ENCODE data around the gene THRA.

The THRA gene

DNA sequence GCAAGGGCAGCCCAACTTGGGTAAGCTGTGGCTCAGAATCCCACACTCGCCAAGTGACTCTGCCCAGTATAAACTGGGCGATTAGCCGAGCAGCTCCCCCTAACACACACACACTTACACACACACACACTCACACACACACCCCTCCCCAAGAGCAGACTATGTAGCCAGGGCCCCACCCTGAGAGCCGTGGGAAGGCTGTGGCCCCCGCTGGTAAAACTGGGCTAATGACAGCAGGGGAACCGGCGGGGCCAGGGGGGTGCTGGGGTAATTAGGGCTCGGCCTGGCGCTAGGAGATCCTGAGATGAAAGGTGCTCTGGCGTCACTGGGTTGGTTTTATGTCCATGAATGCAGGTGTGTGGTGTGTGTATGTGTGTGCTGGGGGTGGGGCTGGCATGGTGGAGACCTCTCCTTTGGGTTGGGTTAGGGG is 1.1 kb upstream of the THRA start:
- no peak overlapping the region for H3K4me3 ChIP-seq (ENCODE audit: low read length)
- no peak for DNase-seq (ENCODE audit: low read depth, low spot score)

GRCh38 chr17:40063187-40063771 is 514 bp downstream of the THRA start:
- H3K4me3 ChIP-seq (ENCODE audit: low read length): peak overlapping the region; percentile 72
- no peak for DNase-seq (ENCODE audit: low read depth, low spot score)

- no peak for DNase-seq (ENCODE audit: low read depth, low spot score)
- peak overlapping the region; percentile 72; the same call in 1 of the 2 replicates for H3K4me3 ChIP-seq (ENCODE audit: low read length)
Observed at GRCh38 chr17:40063901-40064531, 1.3 kb downstream of the THRA start.

- no peak for DNase-seq (ENCODE audit: low read depth, low spot score)
- H3K4me3 ChIP-seq (ENCODE audit: low read length): no peak overlapping the region
Observed at GRCh38 chr17:40064971-40065768, 2.4 kb downstream of the THRA start.

DNA sequence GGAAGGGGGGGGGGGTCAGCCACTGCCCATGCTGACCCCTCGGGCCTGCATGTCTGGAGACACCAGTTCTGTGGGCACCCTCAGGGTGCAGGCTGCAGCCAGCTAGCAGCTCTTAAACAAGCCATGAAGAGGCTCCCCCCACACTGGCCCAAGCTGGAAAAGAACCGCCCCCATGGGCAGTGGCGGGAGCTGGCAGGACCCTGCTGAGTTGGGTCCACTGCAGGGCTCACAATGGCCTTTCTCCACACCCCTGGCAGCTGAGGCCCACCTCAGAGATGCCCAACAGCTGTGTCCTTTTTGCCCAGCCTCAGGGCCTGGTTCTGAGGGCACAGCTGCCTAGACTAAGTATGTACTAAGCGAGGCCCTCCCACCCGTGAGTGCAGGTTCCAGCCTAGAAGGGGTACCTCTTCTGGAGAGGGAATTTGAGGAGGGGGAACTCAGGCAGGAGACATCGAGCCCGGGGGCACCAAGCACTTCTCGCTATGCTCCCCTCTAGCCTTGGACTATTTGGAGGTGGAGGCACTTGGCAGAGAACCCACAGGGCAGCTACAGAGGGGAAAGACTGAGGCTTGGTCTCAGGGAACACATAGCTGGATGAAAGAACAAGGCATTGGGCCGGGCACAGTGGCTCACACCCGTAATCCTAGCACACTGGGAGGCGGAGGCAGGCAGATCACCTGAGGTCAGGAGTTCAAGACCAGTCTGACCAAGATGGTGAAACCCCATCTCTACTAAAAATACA is 3.2 kb downstream of the THRA start:
- H3K4me3 ChIP-seq (ENCODE audit: low read length): no peak overlapping the region
- DNase-seq (ENCODE audit: low read depth, low spot score): no peak

- no peak overlapping the region for H3K4me3 ChIP-seq (ENCODE audit: low read length)
- DNase-seq (ENCODE audit: low read depth, low spot score): no peak
Observed at GRCh38 chr17:40067710-40068109, 4.9 kb downstream of the THRA start.

- H3K4me3 ChIP-seq (ENCODE audit: low read length): peak overlapping the region; percentile 41
Observed at GRCh38 chr17:40068129-40068581, 5.4 kb downstream of the THRA start.

GRCh38 chr17:40068584-40068916 is 5.8 kb downstream of the THRA start:
- peak overlapping the region; percentile 41 for H3K4me3 ChIP-seq (ENCODE audit: low read length)
- DNase-seq (ENCODE audit: low read depth, low spot score): no peak

More at GRCh38 chr17:40068129-40068581, 5.4 kb downstream of the THRA start:
- DNase-seq (ENCODE audit: low read depth, low spot score): no peak

DNA sequence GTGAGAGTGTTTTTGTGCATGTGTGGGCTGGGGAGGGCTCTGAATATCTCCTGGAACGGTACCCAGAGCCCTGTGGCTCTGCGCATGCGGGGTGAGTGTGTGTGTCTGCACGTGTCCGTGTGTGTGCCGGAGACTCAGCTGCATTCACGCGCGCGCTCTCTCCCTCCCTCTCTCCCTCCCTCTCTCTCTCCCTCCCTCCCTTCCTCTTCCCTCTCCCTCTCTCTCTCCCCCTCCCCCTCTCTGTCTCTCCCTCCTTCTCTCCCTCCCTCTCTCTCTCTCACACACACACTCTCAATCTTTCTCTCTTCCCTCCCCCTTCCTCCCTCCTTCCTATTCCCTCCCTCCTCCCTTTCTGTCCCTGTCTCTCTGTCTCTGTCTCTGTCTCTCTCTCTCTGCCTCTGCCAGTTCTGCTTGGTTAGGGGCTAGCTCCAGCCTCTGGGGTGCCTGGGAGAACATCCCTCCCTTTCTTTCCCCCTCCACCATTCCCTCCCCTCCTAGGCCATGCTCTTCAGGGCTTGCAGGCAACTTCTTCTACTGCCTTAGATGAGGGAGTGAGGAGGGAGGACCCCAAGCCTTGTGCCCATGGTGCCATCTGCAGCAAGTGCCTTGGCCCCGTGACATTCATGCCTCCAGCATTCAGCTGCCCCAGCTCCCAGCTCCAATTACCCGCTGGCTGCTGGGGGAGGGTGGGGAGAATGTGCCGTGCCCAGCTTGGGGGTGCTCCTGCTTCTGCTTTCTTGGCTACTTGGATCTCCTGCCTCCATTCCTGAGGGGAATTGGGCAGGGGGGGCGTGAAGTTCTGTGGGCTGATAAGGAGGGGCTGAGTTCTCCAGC is 6.4 kb downstream of the THRA start:
- H3K4me3 ChIP-seq (ENCODE audit: low read length): peak overlapping the region; percentile 41
- peak; percentile 64 for DNase-seq (ENCODE audit: low read depth, low spot score)

DNA sequence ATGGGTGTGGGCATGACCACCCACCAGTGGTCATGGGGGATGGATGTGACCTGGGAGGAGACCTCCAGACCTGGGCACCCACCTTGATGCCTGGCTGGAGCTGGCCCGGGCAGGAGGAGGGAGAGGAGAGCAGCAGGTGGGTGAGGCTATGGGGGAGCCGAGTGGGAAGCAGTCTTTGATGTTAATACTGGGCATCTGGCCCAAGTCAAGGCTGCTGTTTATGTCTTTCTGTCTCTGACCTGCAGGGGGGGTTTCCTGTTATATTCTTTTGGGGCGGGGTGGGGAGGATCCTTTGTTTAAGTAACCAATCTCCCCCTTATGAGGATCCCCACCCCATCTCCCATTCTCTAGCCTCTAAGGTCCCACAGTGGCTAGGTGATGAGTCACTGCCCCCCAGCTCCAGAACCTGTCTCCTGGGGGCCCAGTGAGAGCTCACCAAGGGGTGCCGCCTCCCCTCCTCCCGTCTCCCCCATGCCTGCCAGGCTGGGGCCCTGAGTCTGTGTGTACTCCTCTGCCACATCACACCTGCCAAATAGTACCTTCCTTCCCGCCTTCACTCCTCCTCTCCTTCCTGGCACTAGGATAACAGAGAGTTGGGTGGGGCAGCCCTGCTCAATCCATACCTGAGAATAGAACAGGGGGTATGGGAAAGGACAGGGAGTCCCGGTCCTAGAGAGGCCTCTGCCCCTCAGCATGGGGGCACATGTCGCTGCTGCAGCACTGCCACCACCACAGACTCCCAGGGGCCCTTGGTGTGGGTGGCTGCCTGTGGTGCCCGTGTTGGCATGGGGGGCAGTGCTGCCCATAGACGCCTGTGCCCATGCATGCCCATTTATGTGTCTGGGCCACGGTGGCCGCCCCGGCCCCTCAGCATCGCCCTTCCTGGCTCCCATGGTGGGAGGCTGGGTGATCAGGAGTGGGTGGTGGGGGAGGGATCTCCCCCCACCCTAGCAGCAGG is 7.3 kb downstream of the THRA start:
- H3K4me3 ChIP-seq (ENCODE audit: low read length): no peak overlapping the region
- DNase-seq (ENCODE audit: low read depth, low spot score): peak; percentile 37

GRCh38 chr17:40070709-40071312 is 8.0 kb downstream of the THRA start:
- no peak for DNase-seq (ENCODE audit: low read depth, low spot score)
- H3K4me3 ChIP-seq (ENCODE audit: low read length): no peak overlapping the region

DNA sequence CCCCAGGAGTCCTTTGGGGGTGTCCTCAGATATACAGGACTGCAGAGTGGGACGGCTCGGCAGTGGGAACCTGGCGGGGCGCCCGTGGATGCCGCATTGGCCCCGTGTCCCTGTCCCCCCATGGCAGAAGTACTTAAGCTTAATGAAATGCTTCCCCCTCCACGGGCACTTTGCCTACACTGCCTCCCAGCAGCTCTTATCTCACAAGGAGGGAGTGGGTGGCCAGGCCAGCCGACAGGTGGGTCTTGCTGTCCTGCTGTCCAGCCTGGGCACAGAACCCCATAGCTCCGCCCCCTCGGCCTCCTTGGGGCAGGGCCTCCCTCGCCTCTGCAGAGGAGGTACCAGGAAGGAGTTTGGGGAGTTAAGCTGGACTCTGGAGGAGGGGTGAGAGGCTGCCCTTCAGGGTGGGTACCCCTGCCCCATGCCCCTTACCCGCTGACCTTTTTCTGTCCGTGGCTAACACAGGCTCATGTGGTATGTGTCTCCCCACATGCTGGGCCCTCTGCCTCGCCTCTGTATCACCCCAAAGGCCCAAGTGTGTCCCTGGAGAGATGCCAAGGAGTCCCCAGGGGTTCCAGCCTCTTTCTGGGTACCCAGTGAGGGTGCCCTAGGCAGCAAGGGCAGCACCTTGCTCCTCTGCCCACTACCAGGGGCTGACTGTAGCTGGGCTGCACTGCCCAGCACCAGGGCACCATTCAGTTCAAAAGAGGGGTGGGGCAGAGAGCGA is 8.7 kb downstream of the THRA start:
- DNase-seq (ENCODE audit: low read depth, low spot score): no peak
- no peak overlapping the region for H3K4me3 ChIP-seq (ENCODE audit: low read length)

GRCh38 chr17:40072040-40072734 is 9.4 kb downstream of the THRA start:
- no peak for DNase-seq (ENCODE audit: low read depth, low spot score)
- H3K4me3 ChIP-seq (ENCODE audit: low read length): no peak overlapping the region

DNA sequence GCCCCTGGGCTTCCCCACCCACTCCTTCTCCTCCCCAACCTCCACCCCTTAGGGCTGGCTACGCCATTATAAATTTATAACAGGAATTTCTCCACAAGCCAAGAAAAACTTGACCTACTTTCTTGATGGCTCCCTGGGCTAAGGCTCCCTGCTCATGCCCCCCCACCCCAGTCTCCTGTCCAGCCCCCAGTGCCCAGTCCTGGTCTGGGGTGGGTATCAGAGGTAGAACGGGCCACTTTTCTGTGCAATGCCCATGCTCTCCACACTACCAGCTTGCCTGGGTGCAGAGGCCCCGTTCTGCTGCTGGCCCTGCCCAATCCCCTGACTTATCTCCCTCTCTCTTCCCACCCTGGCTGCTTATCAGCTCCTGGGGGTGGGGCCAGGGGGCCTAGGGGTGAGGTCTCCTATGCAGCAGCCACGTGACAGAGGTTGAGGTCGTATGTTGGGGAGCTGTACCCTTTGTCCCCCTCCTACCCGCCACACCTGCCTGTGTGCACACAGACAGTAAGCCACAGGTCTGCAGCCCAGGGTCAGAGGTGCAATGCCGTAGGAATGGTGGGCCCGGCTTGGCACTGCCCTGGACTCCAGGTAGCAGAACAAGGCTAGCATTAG is 10.1 kb downstream of the THRA start:
- DNase-seq (ENCODE audit: low read depth, low spot score): no peak
- H3K4me3 ChIP-seq (ENCODE audit: low read length): no peak overlapping the region

DNA sequence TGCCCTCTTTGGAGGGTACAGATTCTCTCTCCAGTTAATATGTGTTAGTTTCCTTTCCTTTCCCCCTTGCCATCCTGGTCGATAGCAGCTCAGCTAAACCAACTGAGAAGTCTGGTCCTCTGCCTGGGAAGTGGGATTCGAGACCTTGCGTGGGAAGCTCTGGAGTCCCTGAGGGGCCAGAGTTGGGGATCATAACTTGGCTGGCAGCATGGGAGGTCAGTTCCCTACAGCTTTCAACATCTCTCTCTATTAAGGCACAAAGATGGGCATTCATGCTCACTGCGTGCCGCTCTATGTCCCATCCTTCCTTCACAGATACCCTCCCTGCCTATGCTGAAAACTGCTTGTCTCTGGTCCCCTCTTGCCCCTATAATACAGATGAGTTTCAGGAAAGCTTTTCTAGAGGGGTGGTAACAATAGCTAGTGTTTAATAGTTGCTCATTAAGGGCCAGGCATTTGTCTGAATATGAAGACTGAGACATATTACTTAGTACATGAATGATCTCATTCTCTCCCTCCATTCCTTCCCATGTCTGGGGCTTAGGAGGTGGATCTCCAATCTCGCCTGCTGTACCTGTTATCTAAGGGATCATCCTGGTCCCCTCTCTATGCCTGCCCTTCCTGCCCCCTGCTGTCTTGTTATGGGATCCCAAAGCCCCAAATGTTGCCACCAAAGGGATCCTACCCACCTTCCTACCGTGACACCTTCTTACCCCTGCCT is 10.8 kb downstream of the THRA start:
- H3K4me3 ChIP-seq (ENCODE audit: low read length): no peak overlapping the region
- DNase-seq (ENCODE audit: low read depth, low spot score): no peak
